Measurements from ENCODE around the gene CD37.

CD37 gene

GRCh38 chr19:49344505-49345423 is 9.6 kb downstream of the CD37 start:
- no peak for DNase-seq (ENCODE audit: low read depth)
- TF ChIP-seq MYC (IDR thresholded peaks at IDR 0.05; ENCODE audit: low read depth, low read length) (no peak), CTCF (IDR thresholded peaks at IDR 0.05; ENCODE audit: low read depth, low read length) (no peak), POLR2A (IDR thresholded peaks at IDR 0.05; ENCODE audit: extremely low read depth, insufficient read length) (no peak), MAX (IDR thresholded peaks at IDR 0.05; ENCODE audit: low read depth, low read length) (no peak)
- H3K4me3 ChIP-seq (ENCODE audit: low read depth, low read length), result no peak overlapping the region

GRCh38 chr19:49347191-49347590 is 12.0 kb downstream of the CD37 start:
- DNase-seq (ENCODE audit: low read depth), result no peak

GRCh38 chr19:49347835-49348234 is 12.6 kb downstream of the CD37 start:
- DNase-seq (ENCODE audit: low read depth), result peak; percentile 35
- TF ChIP-seq CTCF (IDR thresholded peaks at IDR 0.05; ENCODE audit: low read depth, low read length), result no peak
- TF ChIP-seq MAX (IDR thresholded peaks at IDR 0.05; ENCODE audit: low read depth, low read length), result no peak
- TF ChIP-seq POLR2A (IDR thresholded peaks at IDR 0.05; ENCODE audit: extremely low read depth, insufficient read length), result no peak
- no peak for TF ChIP-seq MYC (IDR thresholded peaks at IDR 0.05; ENCODE audit: low read depth, low read length)
- H3K4me3 ChIP-seq (ENCODE audit: low read depth, low read length), result no peak overlapping the region

More at GRCh38 chr19:49347191-49347590, 12.0 kb downstream of the CD37 start:
- H3K4me3 ChIP-seq (ENCODE audit: low read depth, low read length), result no peak overlapping the region
- TF ChIP-seq MAX (IDR thresholded peaks at IDR 0.05; ENCODE audit: low read depth, low read length) (no peak), POLR2A (IDR thresholded peaks at IDR 0.05; ENCODE audit: extremely low read depth, insufficient read length) (no peak), CTCF (IDR thresholded peaks at IDR 0.05; ENCODE audit: low read depth, low read length) (no peak), MYC (IDR thresholded peaks at IDR 0.05; ENCODE audit: low read depth, low read length) (no peak)

- DNase-seq (ENCODE audit: low read depth), result no peak
- TF ChIP-seq CTCF (IDR thresholded peaks at IDR 0.05; ENCODE audit: low read depth, low read length), result no peak
- no peak for TF ChIP-seq MAX (IDR thresholded peaks at IDR 0.05; ENCODE audit: low read depth, low read length)
- no peak for TF ChIP-seq MYC (IDR thresholded peaks at IDR 0.05; ENCODE audit: low read depth, low read length)
- no peak for TF ChIP-seq POLR2A (IDR thresholded peaks at IDR 0.05; ENCODE audit: extremely low read depth, insufficient read length)
- H3K4me3 ChIP-seq (ENCODE audit: low read depth, low read length), result no peak overlapping the region
Observed at GRCh38 chr19:49348305-49349189, 13.3 kb downstream of the CD37 start.

GRCh38 chr19:49349567-49349966 is 14.4 kb downstream of the CD37 start:
- TF ChIP-seq CTCF (IDR thresholded peaks at IDR 0.05; ENCODE audit: low read depth, low read length) (no peak), MAX (IDR thresholded peaks at IDR 0.05; ENCODE audit: low read depth, low read length) (no peak), MYC (IDR thresholded peaks at IDR 0.05; ENCODE audit: low read depth, low read length) (no peak), POLR2A (IDR thresholded peaks at IDR 0.05; ENCODE audit: extremely low read depth, insufficient read length) (no peak)
- no peak for DNase-seq (ENCODE audit: low read depth)
- H3K4me3 ChIP-seq (ENCODE audit: low read depth, low read length), result no peak overlapping the region
